GM12872 (cell line): ENCODE measurements around the gene S1PR3.

ENCODE experiments used
- TF ChIP-seq, protein P1 (sequence below): IDR thresholded peaks from 3 replicates; pipeline ENCODE4 v1.5.1; 2011; ENCODE audit warnings: low read depth, mild to moderate bottlenecking, low read length, moderate library complexity; ENCODE audit not compliant: insufficient read depth

The S1PR3 gene

DNA sequence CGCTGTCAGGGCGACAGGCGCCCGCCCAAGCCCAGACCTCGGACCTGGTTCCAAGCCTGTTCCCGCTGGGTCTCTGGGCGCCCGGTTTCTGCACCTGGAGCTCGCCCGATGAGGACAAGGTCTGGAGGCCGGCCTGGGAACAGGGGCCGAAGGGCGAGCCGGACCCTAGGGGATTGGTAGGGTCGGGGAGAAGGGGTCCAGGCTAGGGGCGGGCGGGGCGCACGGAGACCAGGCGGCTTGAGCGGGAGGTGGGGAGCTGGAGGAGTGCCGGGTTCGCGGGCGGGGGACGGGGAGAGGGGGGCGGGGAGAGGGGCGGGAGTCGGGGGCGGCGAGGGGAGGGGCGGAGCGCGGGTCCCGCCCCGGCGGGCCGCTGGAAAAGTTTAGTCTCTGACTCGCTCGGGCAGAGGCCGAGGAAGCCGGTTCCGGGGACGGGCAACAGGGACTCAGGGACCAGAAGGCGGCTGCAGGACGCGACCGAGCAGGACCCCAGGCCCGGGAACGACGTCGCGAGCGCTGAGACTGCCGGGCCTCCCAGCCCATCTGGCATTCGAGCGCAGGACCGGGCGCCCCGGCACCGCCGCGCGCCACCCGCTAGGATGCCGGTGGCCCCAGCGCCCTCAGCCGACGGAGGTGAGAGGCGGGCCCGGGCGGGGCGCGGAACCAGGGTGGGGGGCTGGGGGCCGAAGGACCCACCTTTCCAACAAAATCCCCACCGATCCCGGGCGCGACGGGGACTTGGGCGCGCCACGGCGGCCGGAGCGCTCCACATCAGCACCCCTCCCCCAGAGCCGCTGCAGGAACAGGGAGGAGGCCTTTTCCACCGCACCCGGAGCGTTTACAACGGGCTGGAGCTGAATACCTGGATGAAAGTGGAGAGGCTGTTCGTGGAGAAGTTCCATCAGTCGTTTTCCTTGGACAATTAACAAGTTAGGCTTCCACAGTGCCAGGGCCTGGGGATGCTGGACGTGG, at the start of gene S1PR3:
S1PR3 (plus strand) TSS at position 403 of the 969 bp plus-strand sequence. CDS start 9,733 bp downstream, outside the sequence.
- TF ChIP-seq, protein P1, sequence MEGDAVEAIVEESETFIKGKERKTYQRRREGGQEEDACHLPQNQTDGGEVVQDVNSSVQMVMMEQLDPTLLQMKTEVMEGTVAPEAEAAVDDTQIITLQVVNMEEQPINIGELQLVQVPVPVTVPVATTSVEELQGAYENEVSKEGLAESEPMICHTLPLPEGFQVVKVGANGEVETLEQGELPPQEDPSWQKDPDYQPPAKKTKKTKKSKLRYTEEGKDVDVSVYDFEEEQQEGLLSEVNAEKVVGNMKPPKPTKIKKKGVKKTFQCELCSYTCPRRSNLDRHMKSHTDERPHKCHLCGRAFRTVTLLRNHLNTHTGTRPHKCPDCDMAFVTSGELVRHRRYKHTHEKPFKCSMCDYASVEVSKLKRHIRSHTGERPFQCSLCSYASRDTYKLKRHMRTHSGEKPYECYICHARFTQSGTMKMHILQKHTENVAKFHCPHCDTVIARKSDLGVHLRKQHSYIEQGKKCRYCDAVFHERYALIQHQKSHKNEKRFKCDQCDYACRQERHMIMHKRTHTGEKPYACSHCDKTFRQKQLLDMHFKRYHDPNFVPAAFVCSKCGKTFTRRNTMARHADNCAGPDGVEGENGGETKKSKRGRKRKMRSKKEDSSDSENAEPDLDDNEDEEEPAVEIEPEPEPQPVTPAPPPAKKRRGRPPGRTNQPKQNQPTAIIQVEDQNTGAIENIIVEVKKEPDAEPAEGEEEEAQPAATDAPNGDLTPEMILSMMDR, result no peak

GRCh38 chr9:88942411-88942810, 48.9 kb upstream of the S1PR3 start:
- TF ChIP-seq, protein P1, result no peak

- TF ChIP-seq, protein P1, result no peak
Measured at GRCh38 chr9:88945636-88946333, 45.5 kb upstream of the S1PR3 start.

GRCh38 chr9:88947581-88948573, 43.4 kb upstream of the S1PR3 start:
- TF ChIP-seq, protein P1, result no peak

DNA sequence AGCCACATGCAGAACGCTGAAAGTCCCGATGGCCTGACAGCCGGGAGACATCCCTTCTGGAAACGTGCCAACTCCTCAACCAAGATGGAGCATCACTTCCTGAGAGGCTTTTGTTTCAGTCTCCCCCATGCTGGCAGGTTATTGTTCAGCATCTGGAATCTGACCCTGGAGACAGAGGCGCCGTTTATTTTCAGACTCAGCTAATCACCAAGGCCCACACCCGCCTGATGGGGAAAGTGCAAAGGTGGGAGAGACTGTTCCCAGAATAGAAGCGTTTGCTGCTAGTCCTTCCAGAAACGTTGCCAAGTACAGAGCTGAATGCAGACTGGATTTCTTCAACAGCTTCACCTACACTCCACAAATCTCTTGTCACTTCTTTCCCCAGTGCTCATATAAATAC, 41.8 kb upstream of the S1PR3 start:
- TF ChIP-seq, protein P1, result no peak

DNA sequence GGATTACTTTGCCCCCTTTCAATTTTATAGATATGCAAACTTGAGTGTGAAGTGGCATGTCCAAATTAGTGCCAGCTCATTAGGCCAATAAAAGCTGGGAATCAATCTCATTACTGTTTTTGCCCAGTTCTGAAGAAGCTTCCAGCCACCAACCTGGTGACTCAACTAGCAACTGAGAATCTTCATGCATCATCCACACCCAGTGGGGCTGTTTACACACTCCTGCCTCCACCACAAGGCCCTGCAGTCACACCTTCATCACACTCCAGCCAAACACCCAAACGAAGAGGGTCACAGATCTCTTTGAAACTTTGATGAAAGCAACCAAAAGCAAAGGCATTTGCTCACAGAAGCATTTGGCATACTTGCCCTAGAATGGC, 41.3 kb upstream of the S1PR3 start:
- TF ChIP-seq, protein P1, result no peak
